DMS 273 treated with DMSO at 0.1 percent for 48 hours (cell line): Measurements from ENCODE around the gene PLA2G2A.

Source experiments
- DNase-seq: peaks from one replicate; lab custom pipeline; 2025; lab: John Stamatoyannopoulos, UW

Gene PLA2G2A

DNA sequence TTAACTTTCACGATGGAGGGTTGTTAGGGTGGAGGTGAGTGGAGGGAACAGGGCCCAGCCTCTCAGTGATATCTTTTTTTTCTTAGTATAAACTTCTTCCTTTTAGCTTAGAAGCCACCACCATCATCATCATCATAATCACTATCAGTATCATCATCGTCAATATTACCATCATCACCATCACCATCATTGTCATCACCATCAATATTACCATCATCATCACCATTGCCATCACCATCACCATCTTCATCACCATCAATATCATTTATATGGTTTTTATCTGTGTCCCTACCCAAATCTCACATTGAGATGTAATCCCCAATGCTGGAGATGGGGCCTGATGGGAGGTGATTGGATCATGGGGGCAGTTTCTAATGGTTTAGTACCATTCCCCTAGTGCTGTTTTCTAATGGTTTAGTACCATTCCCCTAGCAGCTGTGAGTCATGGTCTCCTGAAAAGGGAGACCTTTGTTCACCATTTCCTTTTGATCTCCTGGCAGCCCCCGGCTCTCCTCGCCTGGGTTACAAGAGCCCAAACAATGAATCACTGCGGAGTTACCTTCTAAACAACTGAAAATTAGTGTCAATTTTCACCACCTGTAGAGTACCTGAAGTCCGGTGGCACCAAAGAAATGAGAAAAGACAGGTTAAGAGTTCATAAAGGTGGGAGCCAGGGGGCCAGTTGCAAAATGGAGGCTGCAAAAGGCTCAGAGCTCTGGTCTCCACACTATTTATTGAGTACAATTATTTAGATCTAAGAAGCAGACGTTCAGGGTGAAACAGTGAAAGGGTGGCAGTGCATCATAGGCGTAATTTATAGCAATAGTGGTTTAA, 52.9 kb downstream of the PLA2G2A start:
- no peak for DNase-seq
